K562 (cell line): ENCODE data around the gene TENM4. TPM values are rescaled to one million over a fixed set of nuclear protein-coding genes. Genes with fewer than 3 reads are reported as not detected.

Experiments used
- ATAC-seq: fragments of 200-7000 bp; cut with Tn5 transposase; 3 replicates; pipeline ENCODE4 v1.9.1; 2020; ENCODE audit warnings: moderate library complexity
- BruUV-seq: library from RNA; stranded (reverse); fragments of 400-500 nt; replicated peaks from 2 replicates; lab custom pipeline; 2021; lab: Mats Ljungman, UMichigan
- CTCF ChIA-PET: fragments of 300-600 bp; formaldehyde crosslinking; extraction: SDS; loops from one replicate; lab custom pipeline; 2021; ENCODE audit warnings: low intra/inter-chr PET ratio; lab: Yijun Ruan, JAX
- POLR2A ChIA-PET: fragments of 300-600, 350-650 bp; sonication (Branson Sonifier 250); formaldehyde crosslinking; extraction: SDS; loops from one replicate; lab custom pipeline; 2021; ENCODE audit warnings: antibody characterized with exemption, inconsistent platforms; lab: Yijun Ruan, JAX
- DNase-seq, 4 experiments: peaks; one replicate each; pipeline versions ENCODE4 v3.0.0 to v3.0.0-alpha.2; 2011 to 2018; ENCODE audit warnings: low spot score in 3 of 4, mixed read lengths in 3 of 4; ENCODE audit errors: extremely low read depth in 1 of 4
- FAIRE-seq: peaks from 2 replicates; lab custom pipeline; 2011; peaks lifted over from hg19 to GRCh38; lab: Jason Lieb, UNC
- H2AFZ ChIP-seq: 2 replicates; pipeline ENCODE4 v1.6.0; 2011; ENCODE audit warnings: low read depth, low read length, control low read depth, inconsistent platforms
- H3K27ac ChIP-seq: fragments of 200-600 bp; 3 replicates; pipeline ENCODE4 v1.8.0; 2011; ENCODE audit warnings: low read depth, mild to moderate bottlenecking, control low read depth, inconsistent platforms, low read length, moderate library complexity, mixed read lengths; ENCODE audit errors: extremely low read depth
- H3K27me3 ChIP-seq, 2 experiments: fragments of 300-600 bp in 1 of 2; 2 replicates in 1 of 2; 3 replicates in 1 of 2; pipeline versions ENCODE4 v1.6.0 to v1.8.0; 2011; ENCODE audit warnings: inconsistent platforms in 2 of 2, low read length in 2 of 2, mild to moderate bottlenecking in 1 of 2, mixed read lengths in 1 of 2, moderate library complexity in 1 of 2; ENCODE audit not compliant: control insufficient read depth in 2 of 2, insufficient read depth in 2 of 2
- H3K36me3 ChIP-seq: fragments of 300-600 bp; 3 replicates; pipeline ENCODE4 v1.8.0; 2011; ENCODE audit warnings: mild to moderate bottlenecking, low read length, inconsistent platforms; ENCODE audit not compliant: control insufficient read depth, insufficient read depth
- H3K4me1 ChIP-seq, 2 experiments: fragments of 200-600 bp in 1 of 2; replicated peaks in 1 of 2; 2 replicates in 1 of 2; 3 replicates in 1 of 2; pipeline versions ENCODE4 v1.5.1 to v1.8.0; 2011; ENCODE audit warnings: inconsistent platforms in 2 of 2, low read length in 2 of 2, mild to moderate bottlenecking in 1 of 2, mixed read lengths in 1 of 2, moderate library complexity in 1 of 2; ENCODE audit not compliant: control insufficient read depth in 2 of 2, insufficient read depth in 2 of 2
- H3K4me2 ChIP-seq: 2 replicates; pipeline ENCODE4 v1.6.1; 2011; ENCODE audit warnings: low read length, control low read depth, inconsistent platforms, mixed read lengths; ENCODE audit not compliant: insufficient read depth
- H3K4me3 ChIP-seq: fragments of 200-600 bp; sonication (generic), shearing (Covaris generic); 2 replicates; pipeline ENCODE4 v1.5.1; 2016; ENCODE audit warnings: control low read depth, inconsistent platforms
- H3K79me2 ChIP-seq: fragments of 200-600 bp; 3 replicates; pipeline ENCODE4 v1.8.0; 2011; ENCODE audit warnings: low read length, inconsistent platforms; ENCODE audit not compliant: control insufficient read depth, insufficient read depth
- H3K9ac ChIP-seq, 2 experiments: 2 replicates each; pipeline versions ENCODE4 v1.6.0 to v1.6.1; 2011; ENCODE audit warnings: low read depth in 2 of 2, low read length in 2 of 2, control low read depth in 1 of 2, inconsistent platforms in 1 of 2, mild to moderate bottlenecking in 1 of 2, mixed read lengths in 1 of 2; ENCODE audit not compliant: insufficient read depth in 1 of 2
- H3K9me1 ChIP-seq: one replicate; pipeline ENCODE4 v1.6.0; 2011; ENCODE audit warnings: inconsistent platforms, mild to moderate bottlenecking, low read length, moderate library complexity; ENCODE audit not compliant: control insufficient read depth, insufficient read depth
- H3K9me3 ChIP-seq: replicated peaks from 2 replicates; pipeline ENCODE4 v1.5.1; 2011; ENCODE audit warnings: low read depth, low read length, inconsistent platforms; ENCODE audit not compliant: control insufficient read depth, insufficient read depth
- H4K20me1 ChIP-seq: replicated peaks from 2 replicates; pipeline ENCODE4 v1.6.1; 2011; ENCODE audit warnings: low read length, inconsistent platforms, mixed read lengths; ENCODE audit not compliant: control insufficient read depth, insufficient read depth
- ARID4B ChIP-seq: sonication (generic); formaldehyde crosslinking; IDR thresholded peaks from 2 replicates; pipeline ENCODE4 v1.8.0; 2022; ENCODE audit warnings: mild to moderate bottlenecking, missing genetic modification reagents
- CEBPB ChIP-seq: fragments of 450-650 bp; IDR thresholded peaks from 2 replicates; pipeline ENCODE4 v1.6.1; 2016; ENCODE audit warnings: missing genetic modification characterization, missing compliant biosample characterization
- HNRNPK ChIP-seq: fragments of 200-400 bp; formaldehyde crosslinking; IDR thresholded peaks from one replicate; pipeline ENCODE4 v1.6.1; 2018; ENCODE audit warnings: mild to moderate bottlenecking, low read depth, low read length; ENCODE audit not compliant: poor library complexity, severe bottlenecking
- KLF1 ChIP-seq: fragments of 450-650 bp; IDR thresholded peaks from 2 replicates; pipeline ENCODE4 v1.6.1; 2016; ENCODE audit warnings: missing genetic modification characterization, missing compliant biosample characterization
- NRF1 ChIP-seq, 2 experiments: fragments of 450-650 bp; IDR thresholded peaks in 1 of 2; conservative IDR thresholded peaks in 1 of 2; 2 replicates each; pipeline ENCODE4 v1.6.1; 2014; ENCODE audit warnings: mild to moderate bottlenecking in 2 of 2
- PHF20 ChIP-seq: fragments of 450-650 bp; IDR thresholded peaks from 2 replicates; pipeline ENCODE4 v1.6.1; 2018; ENCODE audit not compliant: partially characterized antibody
- POLR2B ChIP-seq: fragments of 450-650 bp; IDR thresholded peaks from 2 replicates; pipeline ENCODE4 v1.6.1; 2018; ENCODE audit warnings: low read depth; ENCODE audit not compliant: partially characterized antibody
- POLR3G ChIP-seq: IDR thresholded peaks from 2 replicates; pipeline ENCODE4 v1.6.1; 2011; ENCODE audit not compliant: insufficient read length, insufficient replicate concordance; ENCODE audit errors: extremely low read depth
- SMAD1 ChIP-seq: fragments of 150-350 bp; IDR thresholded peaks from 2 replicates; pipeline ENCODE4 v1.6.1; 2014; ENCODE audit warnings: low read length, low read depth; ENCODE audit not compliant: partially characterized antibody
- SMARCA4 ChIP-seq: fragments of 450-650 bp; IDR thresholded peaks from 2 replicates; pipeline ENCODE4 v1.6.1; 2016
- U2AF1 ChIP-seq: fragments of 200-400 bp; formaldehyde crosslinking; optimal IDR thresholded peaks from 2 replicates; pipeline ENCODE3; 2017; ENCODE audit warnings: mild to moderate bottlenecking, low read depth, low read length, moderate library complexity
- ZNF134 ChIP-seq: fragments of 250-450 bp; sonication (Bioruptor Pico); conservative IDR thresholded peaks from 2 replicates; pipeline ENCODE4 v1.4.0; 2020
- ZNF431 ChIP-seq: sonication (generic); formaldehyde crosslinking; IDR thresholded peaks from 2 replicates; pipeline ENCODE4 v1.8.0; 2022; ENCODE audit warnings: mild to moderate bottlenecking, missing genetic modification reagents
- WGBS: fragments of 100-300 bp; shearing (Covaris generic); methylation state at CpG from one replicate; pipeline ENCODE4 v1.1.6; 2016; ENCODE audit warnings: low coverage, mixed read lengths; ENCODE audit not compliant: insufficient coverage; ENCODE audit errors: missing lambda C conversion rate; 5-methylcytosine and 5-hydroxymethylcytosine counted together
- in situ Hi-C: fragments of 300-500 bp; cut with MboI; formaldehyde crosslinking; loops from 4 replicates; pipeline ENCODE4 v1.15.0; 2018; ENCODE audit warnings: inconsistent platforms, mixed read lengths
- intact Hi-C: fragments of 100-400 bp; cut with micrococcal nuclease; formaldehyde crosslinking; loops from 2 replicates; pipeline ENCODE4 v1.14.2; 2022
- polyA plus RNA-seq, 8 experiments: library from polyadenylated mRNA; depleted of rRNA in 4 of 8; stranded (reverse) in 5 of 8; unstranded in 3 of 8; fragments of >200 nt; fragmentation: Nextera tagmentation in 2 of 8; fragmentation: Illumina TruSeq in 1 of 8; extraction: Ambion mirVana in 2 of 8; extraction: Trizol in 1 of 8; gene quantifications; 2 replicates each; pipeline versions ENCODE4 v1.2.1 to v1.2.3, GENCODE V29; 2011 to 2014; ENCODE audit warnings: inconsistent platforms in 1 of 8, missing spikeins in 1 of 8
- total RNA-seq, 7 experiments: library from RNA; depleted of rRNA in 6 of 7; stranded (reverse); fragments of >200 nt in 6 of 7; fragmentation: Illumina TruSeq in 2 of 7; extraction: Trizol in 2 of 7; gene quantifications; 2 replicates each; pipeline versions ENCODE4 v1.2.1 to v1.2.3, GENCODE V29; 2011 to 2021; ENCODE audit warnings: low replicate concordance in 1 of 7

TENM4 gene
- total and polyA plus RNA-seq, 9 of the 15 experiments (the other 6 are each of a cell fraction or from before 2014, with no cell fraction given), result 0.16 TPM; not detected in 8

GRCh38 chr11:79409330-79409729 lies 31.5 kb downstream of the TENM4 start (continued):
- TF ChIP-seq ARID4B (CRISPR knock-in tag) (no peak), ZNF431 (CRISPR knock-in tag) (no peak)

GRCh38 chr11:79406376-79406775 lies 34.5 kb downstream of the TENM4 start:
- FAIRE-seq, result no peak
- Histone ChIP-seq H4K20me1 (no peaks in the 10 kb centered on the region), H3K36me3 (no peaks in the 10 kb centered on the region), H3K27ac (no peak overlapping the region), H3K4me1 (no peaks in the 10 kb centered on the region), H3K4me3 (no peak overlapping the region), H2AFZ (no peak overlapping the region), H3K27me3 (no peaks in the 10 kb centered on the region), H3K9me1 (no peaks in the 10 kb centered on the region), H3K79me2 (no peaks in the 10 kb centered on the region), H3K9me3 (no peaks in the 10 kb centered on the region), H3K4me2 (no peak overlapping the region), H3K9ac (no peak overlapping the region)
- in situ Hi-C loops, result no loop called here
- WGBS, result 2% methylated on average over 5 of the region's 5 CpGs
- ATAC-seq, result no peak
- BruUV-seq, result no TSS peak
- CTCF ChIA-PET, result interaction anchor here (0.7 kb wide), 1 partner anchor 1393 kb away, joined by 3 read pairs; no protein-coding TSS in a partner anchor
- no peak for DNase-seq
- POLR2A ChIA-PET, result no interaction called here
- intact Hi-C loops, result no loop called here
- TF ChIP-seq KLF1 (tag), result no peak
- TF ChIP-seq POLR2B, result no peak
- no peak for TF ChIP-seq U2AF1
- no peak for TF ChIP-seq ZNF134
- no peak for TF ChIP-seq SMAD1
- TF ChIP-seq POLR3G, result no peak
- TF ChIP-seq SMARCA4, result no peak
- no peak for TF ChIP-seq PHF20
- TF ChIP-seq NRF1 (conservative IDR thresholded peaks at IDR 0.05 in 1 of 2, IDR thresholded peaks at IDR 0.05 in 1 of 2), result no peak
- no peak for TF ChIP-seq CEBPB
- TF ChIP-seq HNRNPK, result no peak
